Heart left ventricle (tissue), 16 donors: ENCODE results near the gene SCN4A. TPM values are rescaled to one million over a fixed set of nuclear protein-coding genes. Genes with fewer than 3 reads are reported as not detected.

Experiments
- ATAC-seq, 4 donors: fragments of 200-7000 bp; cut with Tn5 transposase; one replicate each; pipeline ENCODE4 v1.9.1; 2020 to 2022; ENCODE audit warnings: moderate library complexity in 4 of 4, mild to moderate bottlenecking in 3 of 4, moderate number of reproducible peaks in 1 of 4
- DNase-seq, 5 donors: peaks; one replicate each; pipeline ENCODE4 v3.0.0-alpha.2; 2020
- H3K27ac ChIP-seq, 12 donors: fragments of 200-600 bp; sonication (generic) in 4 of 12; one replicate each; pipeline versions ENCODE4 v1.5.0 to v1.8.0; 2016 to 2022; ENCODE audit warnings: mild to moderate bottlenecking in 2 of 12
- H3K27me3 ChIP-seq, 9 donors: fragments of 200-600 bp; sonication (generic) in 2 of 9; one replicate each; pipeline versions ENCODE4 v1.5.1 to v1.8.0; 2016 to 2022; ENCODE audit warnings: mild to moderate bottlenecking in 3 of 9
- H3K36me3 ChIP-seq, 9 donors: fragments of 200-600 bp; sonication (generic) in 2 of 9; one replicate each; pipeline versions ENCODE4 v1.5.0 to v1.8.0; 2018 to 2022; ENCODE audit warnings: mild to moderate bottlenecking in 2 of 9
- H3K4me1 ChIP-seq, 12 donors: fragments of 200-600 bp; sonication (generic) in 4 of 12; one replicate each; pipeline versions ENCODE4 v1.5.0 to v1.8.0; 2016 to 2022; ENCODE audit warnings: mild to moderate bottlenecking in 3 of 12
- H3K4me3 ChIP-seq, 12 donors: fragments of 200-600 bp; sonication (generic) in 4 of 12; one replicate each; pipeline versions ENCODE4 v1.5.0 to v1.8.0; 2017 to 2022; ENCODE audit warnings: mild to moderate bottlenecking in 9 of 12, moderate library complexity in 4 of 12
- H3K9me3 ChIP-seq, 12 donors: fragments of 200-600 bp; sonication (generic) in 4 of 12; one replicate each; pipeline versions ENCODE4 v1.5.0 to v1.8.0; 2016 to 2022; ENCODE audit warnings: mild to moderate bottlenecking in 1 of 12
- POLR2A ChIP-seq, 2 donors: fragments of 450-650 bp; IDR thresholded peaks; one replicate each; pipeline ENCODE4 v1.6.1; 2017; ENCODE audit warnings: antibody characterized with exemption in 2 of 2, mild to moderate bottlenecking in 2 of 2, moderate library complexity in 2 of 2
- whole genome bisulfite sequencing, 4 donors: extraction: QIAGEN DNeasy Blood & Tissue Kit in 2 of 4; methylation state at CpG; one replicate each; pipeline versions ENCODE4 v1.1.5 to v1.1.7; 2013 to 2018; 5-methylcytosine and 5-hydroxymethylcytosine counted together
- intact Hi-C, 10 donors: fragments of 100-400 bp; cut with DNase I; formaldehyde crosslinking; loops; one replicate each; pipeline versions ENCODE4 v1.11.1 to v1.14.2; 2022
- polyA plus RNA-seq, 2 donors: library from polyadenylated mRNA; stranded (reverse); fragments of 200-250 nt; gene quantifications; one replicate each; pipeline ENCODE4 v1.2.3, GENCODE V29; 2013
- total RNA-seq, 9 donors: library from RNA; depleted of rRNA in 2 of 9; stranded (reverse); fragments of >200 nt in 2 of 9; fragmentation: NEBNext Ultra II Directional in 3 of 9; extraction: Animal tissue kit (Norgen Biotek cat#: 25700) in 3 of 9; gene quantifications; one replicate each; pipeline versions ENCODE4 v1.1.0 to v1.2.4, GENCODE V29; 2016 to 2023
- TF ChIP-seq, protein P1 (sequence below), 12 donors: fragments of 200-600 bp; sonication (generic) in 4 of 12; IDR thresholded peaks; one replicate each; pipeline versions ENCODE4 v1.5.0 to v1.8.0; 2018 to 2022; ENCODE audit warnings: antibody characterized with exemption in 12 of 12, mild to moderate bottlenecking in 5 of 12
- donor health status: ischemic (EF 13 %, LVEDD 7.1; RV severe dilation, severe dysfunction).
- donor health status: healthy with polysubstance abuse.
- donor health status: DM: no; HTN: yes; CAD: no.
- donor health status: DM: no; HTN: no; CAD: no.
- donor health status: ischemic (EF 25% LVEDD 6.9; RV normal size, moderate dysfunction).
- donor health status: ischemic (EF 25% LVEDD 5.7; RV mildly dilated, moderate dysfunction).
- donor health status: healthy.
- donor health status: DM: yes; HTN: yes; CAD: no.
- donor health status: ischemic (EF 35%, LVEDD 5.7; RV mildly dilated, moderate dysfunction).
- donor health status: nonischemic (EF 11% LVEDD 7.7; RV severe dilation, severe dysfunction).
- donor health status: DM: yes; HTN: yes; CAD: no.
- donor health status: PGD.
- donor health status: ischemic (EF 29% LVEDD 5.4; RV normal size, mild dysfunction).
- donor health status: nonischemic (EF 23%, LVEDD 6.1; RV moderate dilation, normal function).

Gene SCN4A
- total and polyA plus RNA-seq, 11 donors, result 0.33 to 2.1 (median 0.67) TPM

DNA sequence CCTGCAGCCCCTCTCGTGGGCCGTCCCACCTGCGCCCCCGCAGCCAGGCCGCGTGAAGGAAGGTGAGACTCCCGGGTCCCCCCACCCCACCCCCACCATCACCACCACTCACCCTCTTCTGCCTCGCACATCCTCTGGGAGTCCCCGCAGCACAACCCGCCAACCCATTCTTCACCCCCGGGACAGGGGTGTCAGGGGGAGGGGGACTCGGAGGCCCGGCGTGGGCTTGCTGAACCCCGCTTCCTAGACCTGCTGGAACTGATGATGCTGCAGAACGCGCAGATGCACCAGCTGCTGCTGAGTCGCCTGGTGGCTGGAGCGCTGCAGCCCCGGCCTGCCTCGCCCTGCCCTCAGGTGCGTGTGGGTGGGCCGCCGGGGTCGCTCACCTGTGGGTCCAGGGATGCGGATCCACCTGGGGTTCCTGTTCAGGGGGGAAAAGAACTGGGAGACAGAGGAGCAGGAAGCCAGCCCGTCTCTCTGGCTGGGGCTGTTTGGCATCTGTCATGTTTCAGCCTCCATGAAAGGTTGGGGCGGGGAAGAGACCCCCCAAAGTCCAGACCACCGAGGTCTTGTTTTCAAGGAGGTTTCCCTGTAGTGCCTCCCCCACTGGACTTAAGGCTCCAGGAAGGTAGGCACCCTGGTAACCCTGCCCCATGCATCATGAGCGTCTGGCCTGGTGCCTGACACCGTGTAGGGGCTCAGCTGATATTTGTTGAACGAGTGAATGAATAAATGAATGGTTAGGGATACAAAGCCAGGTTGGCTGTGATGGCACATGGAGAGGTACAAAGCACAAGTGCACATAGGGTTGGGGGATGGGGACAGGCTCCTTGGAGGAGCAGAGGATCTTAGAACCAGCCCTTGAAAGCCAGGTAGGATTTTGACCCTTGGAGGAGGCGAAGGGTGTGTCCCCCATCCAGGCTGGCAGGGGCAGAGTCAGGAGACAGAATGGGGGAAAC is 26.3 kb upstream of the SCN4A start:
- no peaks in the 10 kb centered on the region for H3K9me3 ChIP-seq
- peak overlapping the region; percentile 24 to 71 (median 61) for H3K4me3 ChIP-seq
- ATAC-seq (no peak), DNase-seq (peak in 1 of 5 donors; percentile 60)
- intact Hi-C loops, result loop anchor here in 1 of 10 donors (1.0 kb wide), 1 partner anchor 16 kb away; no protein-coding TSS in a partner anchor
- peak overlapping the region in 6 of 12 donors; percentile 38 to 85 (median 73) for H3K27ac ChIP-seq
- peaks cover 3 to 51% (median 25%) of the 10 kb centered on the region in 12 donors for H3K4me1 ChIP-seq
- peaks cover 0 to 28% (median 12%) of the 10 kb centered on the region in 9 donors for H3K27me3 ChIP-seq
- H3K36me3 ChIP-seq, result peaks cover 0 to 18% (median 4%) of the 10 kb centered on the region in 9 donors
- TF ChIP-seq, protein P1, sequence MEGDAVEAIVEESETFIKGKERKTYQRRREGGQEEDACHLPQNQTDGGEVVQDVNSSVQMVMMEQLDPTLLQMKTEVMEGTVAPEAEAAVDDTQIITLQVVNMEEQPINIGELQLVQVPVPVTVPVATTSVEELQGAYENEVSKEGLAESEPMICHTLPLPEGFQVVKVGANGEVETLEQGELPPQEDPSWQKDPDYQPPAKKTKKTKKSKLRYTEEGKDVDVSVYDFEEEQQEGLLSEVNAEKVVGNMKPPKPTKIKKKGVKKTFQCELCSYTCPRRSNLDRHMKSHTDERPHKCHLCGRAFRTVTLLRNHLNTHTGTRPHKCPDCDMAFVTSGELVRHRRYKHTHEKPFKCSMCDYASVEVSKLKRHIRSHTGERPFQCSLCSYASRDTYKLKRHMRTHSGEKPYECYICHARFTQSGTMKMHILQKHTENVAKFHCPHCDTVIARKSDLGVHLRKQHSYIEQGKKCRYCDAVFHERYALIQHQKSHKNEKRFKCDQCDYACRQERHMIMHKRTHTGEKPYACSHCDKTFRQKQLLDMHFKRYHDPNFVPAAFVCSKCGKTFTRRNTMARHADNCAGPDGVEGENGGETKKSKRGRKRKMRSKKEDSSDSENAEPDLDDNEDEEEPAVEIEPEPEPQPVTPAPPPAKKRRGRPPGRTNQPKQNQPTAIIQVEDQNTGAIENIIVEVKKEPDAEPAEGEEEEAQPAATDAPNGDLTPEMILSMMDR (IDR thresholded peaks at IDR 0.05), result no peak
- no peak for TF ChIP-seq POLR2A (IDR thresholded peaks at IDR 0.05)
- 23 to 64% (median 33%) methylated on average over 7 to 33 of the region's 33 CpGs for WGBS, 4 donors

DNA sequence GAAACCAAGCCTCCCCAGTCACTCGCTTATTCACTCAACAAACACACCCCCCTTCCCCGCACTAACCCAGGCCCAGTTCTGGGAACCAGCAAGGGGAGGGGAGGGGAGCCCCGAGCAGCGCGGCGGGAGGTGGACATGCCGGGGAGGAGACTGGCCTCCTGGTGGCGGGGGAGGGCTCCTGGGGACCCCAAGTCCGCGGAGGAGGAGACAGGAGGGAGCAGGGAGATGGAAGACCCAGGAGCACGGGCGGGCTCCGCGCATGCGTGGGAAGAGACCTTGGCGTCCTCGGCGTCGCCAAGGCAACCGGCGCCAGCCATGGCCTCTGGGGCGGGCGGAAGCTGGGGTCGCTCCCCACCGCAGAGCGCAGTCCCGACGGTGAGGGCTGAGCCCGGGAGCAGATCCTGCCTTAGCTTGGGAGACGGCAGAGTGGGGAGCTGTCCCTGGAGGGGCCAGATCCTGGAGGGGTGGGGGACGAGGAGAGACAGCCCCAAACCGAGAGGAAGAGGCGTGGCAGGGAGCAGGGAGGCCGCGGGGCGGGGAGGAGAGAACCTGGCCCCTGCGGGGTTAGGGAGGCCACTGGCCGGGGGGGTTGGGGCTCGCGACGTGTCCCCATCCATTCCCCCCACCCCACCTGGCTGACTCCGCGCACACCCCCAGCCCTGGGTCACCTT is 25.5 kb upstream of the SCN4A start, which contains the start of gene PRR29:
Gene PRR29, plus strand, starts transcription at position 302 of the 671 bp plus-strand sequence. Its CDS starts 14 bp downstream, at position 316.
- 1 to 4% (median 1%) methylated on average over 18 to 43 of the region's 43 CpGs for WGBS, 4 donors
- DNase-seq, result peak; percentile 72 to 89 (median 77)
- Histone ChIP-seq H3K27me3 (peaks cover 0 to 28% (median 12%) of the 10 kb centered on the region in 9 donors), H3K4me3 (peak within 1 kb of the TSS; percentile 24 to 71 (median 61)), H3K36me3 (peaks cover 0 to 11% (median 3%) of the 10 kb centered on the region in 9 donors), H3K9me3 (no peaks in the 10 kb centered on the region), H3K27ac (peak within 1 kb of the TSS; percentile 14 to 85 (median 62)), H3K4me1 (peaks cover 3 to 58% (median 25%) of the 10 kb centered on the region in 12 donors)
- no peak for TF ChIP-seq POLR2A (IDR thresholded peaks at IDR 0.05)
- TF ChIP-seq, protein P1 (IDR thresholded peaks at IDR 0.05), result no peak
- peak; percentile 17 to 62 (median 48) for ATAC-seq
- intact Hi-C loops, result no loop called here

DNA sequence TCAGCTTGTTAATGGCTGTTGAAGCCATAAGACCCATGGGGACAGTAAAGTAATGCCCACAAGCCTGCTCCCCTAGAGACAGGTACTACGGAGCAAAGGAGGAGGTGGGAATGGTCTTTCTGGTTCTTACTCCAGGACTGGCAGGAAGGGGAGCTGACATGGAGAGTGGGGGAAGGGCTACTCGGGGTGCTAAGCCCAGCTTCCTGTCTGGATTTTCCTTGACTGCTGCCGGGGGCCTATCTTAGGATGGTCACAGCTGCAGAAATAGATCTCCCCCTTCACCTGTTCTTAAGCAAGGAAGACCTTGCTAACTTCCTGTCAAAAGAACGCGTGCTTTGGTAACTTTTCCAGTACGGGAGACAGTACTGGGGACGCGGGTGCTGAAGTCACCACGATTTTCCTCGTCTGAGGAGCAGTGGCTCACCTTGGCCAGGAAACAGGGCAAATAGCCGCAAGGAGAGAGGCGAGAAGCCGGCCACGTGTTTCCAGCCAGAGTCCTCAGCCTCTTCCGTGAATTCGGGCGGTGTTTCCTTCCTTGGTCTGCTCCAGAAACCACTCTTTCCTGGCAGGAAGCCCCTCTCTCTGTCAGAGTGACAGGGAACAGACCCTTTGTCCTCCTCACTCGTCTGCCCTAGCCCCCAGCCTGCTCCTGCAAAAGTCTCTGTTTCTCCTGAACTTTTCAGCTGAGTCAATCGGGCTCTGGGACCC is 24.8 kb upstream of the SCN4A start:
- DNase-seq, result peak in 3 of 5 donors; percentile 49 to 62 (median 52)

More for the DNA sequence above, 24.8 kb upstream of the SCN4A start:
- no peaks in the 10 kb centered on the region for H3K9me3 ChIP-seq
- intact Hi-C loops, result no loop called here
- TF ChIP-seq, protein P1 (IDR thresholded peaks at IDR 0.05), result no peak
- no peak for TF ChIP-seq POLR2A (IDR thresholded peaks at IDR 0.05)
- H3K4me3 ChIP-seq, result peak overlapping the region in 11 of 12 donors; percentile 38 to 71 (median 61)
- H3K4me1 ChIP-seq, result peaks cover 3 to 56% (median 24%) of the 10 kb centered on the region in 12 donors
- WGBS, 4 donors, result 12 to 22% (median 18%) methylated on average over 18 to 19 of the region's 19 CpGs
- peaks cover 0 to 28% (median 12%) of the 10 kb centered on the region in 9 donors for H3K27me3 ChIP-seq
- H3K36me3 ChIP-seq, result peaks cover 0 to 4% (median under 1%) of the 10 kb centered on the region in 9 donors
- peak in 2 of 4 donors; percentile 2 to 38 for ATAC-seq
- H3K27ac ChIP-seq, result peak overlapping the region; percentile 14 to 85 (median 62)
